SW 1271 (cell line): ENCODE measurements around the gene YARS2.
"Not testable (repeated sequence)": the region's sequence is repeated elsewhere in the genome, so short reads cannot be mapped to it uniquely, and the experiment has no call there.

Experiments used
- DNase-seq, 2 experiments: peaks; one replicate each; lab custom pipeline; 2025; lab: John Stamatoyannopoulos, UW

Gene YARS2

DNA sequence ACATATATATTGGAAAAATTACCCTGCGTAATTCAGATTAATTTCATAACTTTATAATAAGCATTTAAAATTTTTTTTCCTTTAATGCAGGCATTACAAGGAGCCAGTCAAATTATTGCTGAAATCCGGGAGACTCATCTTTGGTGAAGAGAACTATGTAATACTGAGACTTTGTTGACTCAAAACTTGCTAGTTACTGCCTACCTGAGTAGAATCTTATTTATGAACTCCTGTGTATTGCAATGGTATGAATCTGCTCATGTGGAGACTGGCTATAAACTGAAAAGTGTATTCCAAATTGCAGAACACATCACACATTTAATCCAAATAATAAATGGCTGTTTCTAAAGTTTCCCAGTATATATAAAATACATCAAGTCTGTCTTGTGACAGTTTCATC, 12.4 kb downstream of the YARS2 start:
- no peak for DNase-seq

DNA sequence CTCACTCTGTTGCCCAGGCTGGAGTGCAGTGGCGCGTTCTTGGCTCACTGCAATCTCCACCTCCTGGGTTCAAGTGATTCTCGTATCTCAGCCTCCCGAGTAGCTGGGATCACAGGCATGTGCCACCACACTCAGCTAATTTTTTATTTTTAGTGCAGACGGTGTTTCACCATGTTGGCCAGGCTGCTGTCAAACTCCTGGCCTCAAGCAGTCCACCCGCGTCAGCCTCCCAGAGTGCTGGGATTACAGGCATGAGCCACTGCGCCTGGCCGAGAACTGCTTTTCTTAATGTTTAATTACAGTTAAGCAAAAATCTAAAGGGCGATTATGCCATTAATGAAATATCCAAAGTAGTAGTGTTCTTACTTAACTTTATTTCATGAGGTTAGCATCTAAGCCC, 13.6 kb downstream of the YARS2 start:
- no peak for DNase-seq

DNA sequence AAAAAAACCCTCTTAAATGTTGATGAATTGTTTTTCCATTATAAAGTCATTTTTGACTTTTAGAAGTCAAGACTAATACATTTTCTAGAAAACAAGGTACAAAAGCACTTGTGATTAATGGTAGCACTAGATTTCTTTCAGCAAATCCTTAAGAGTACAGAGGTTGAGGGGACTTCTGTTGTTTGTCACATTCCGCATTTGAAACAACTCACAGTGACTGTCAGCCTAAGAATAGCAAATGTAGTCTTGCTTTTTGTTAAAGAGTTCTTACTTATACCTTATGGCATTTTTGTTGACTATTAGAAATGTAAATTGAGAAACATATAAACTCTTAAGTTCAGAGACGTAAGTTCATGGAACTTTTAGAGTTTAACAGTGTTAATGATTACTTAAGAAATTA, 16.4 kb downstream of the YARS2 start:
- DNase-seq = no peak

DNA sequence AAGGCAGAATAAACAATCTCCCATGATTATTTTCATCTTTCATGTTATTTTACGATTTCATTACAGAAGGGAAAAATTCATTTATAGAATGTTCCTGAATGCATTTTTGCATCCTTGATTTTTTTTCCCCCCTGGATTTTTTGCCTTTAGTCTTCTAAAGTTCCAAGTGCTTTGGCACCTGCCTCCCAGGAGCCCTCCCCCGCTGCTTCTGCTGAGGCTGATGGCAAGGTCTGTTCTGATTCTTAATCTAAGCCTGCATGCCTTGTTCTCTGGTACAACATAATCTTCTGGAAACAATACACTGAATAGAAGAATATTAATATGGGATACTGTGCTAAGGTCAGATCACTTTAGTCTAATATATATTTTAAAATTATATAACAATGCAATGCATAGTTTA, 18.0 kb downstream of the YARS2 start:
- no peak for DNase-seq

DNA sequence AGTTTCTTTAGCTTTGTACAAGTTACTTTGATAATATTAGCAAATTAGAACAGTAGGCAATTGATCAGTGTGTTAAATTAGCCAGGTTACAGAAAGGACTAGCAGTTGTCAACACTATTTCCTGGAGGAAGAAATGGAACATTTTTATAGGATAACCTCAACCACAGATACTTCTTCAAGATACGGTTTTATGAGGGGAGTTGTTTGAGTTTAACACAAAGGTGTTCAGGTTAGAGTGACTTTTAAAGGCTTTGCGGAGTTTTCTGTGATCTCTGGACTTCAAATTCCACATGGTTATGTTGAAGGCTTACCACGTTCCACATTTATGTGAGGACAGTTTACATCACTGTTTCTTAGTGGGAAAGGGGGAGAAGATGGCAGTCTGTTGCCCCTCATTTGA, 19.3 kb downstream of the YARS2 start:
- DNase-seq = no peak

DNA sequence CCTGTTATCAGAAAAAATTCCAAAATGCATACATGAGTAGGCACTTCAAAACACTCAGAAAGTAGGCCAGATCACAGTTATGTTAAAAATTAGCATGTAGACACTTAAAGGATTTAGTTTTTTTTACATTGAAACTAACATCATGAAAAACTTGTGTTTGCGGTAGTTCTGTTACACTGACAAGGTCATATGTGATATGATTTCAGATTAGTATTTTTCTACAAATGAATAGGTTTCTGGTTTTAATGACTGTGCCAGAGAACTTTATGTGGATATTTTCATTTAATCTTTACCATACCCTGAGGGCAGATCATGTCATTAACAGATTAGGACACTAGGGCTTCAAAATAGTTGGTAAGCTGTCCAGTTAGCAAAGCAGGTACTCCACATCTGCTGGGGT, 20.7 kb downstream of the YARS2 start:
- DNase-seq = no peak

DNA sequence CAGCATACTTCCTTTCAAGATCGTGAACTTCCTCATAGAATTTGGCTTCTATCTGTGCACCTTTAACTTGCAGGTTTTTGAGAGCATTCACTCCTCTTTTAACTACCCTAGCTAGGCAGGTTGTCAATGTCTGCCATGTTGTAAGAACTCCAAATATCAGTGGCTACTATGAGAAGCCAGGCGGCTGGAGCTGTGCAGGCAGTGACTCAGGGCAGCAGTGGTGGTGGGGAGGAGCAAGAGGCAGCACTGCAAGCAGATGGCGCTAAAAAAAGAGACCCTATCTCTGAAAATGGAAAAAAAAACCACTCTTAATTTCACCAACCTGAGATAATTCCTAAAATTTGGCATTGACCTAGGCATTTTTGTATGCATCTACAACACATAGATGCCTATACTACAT, 28.5 kb downstream of the YARS2 start:
- no peak for DNase-seq

DNA sequence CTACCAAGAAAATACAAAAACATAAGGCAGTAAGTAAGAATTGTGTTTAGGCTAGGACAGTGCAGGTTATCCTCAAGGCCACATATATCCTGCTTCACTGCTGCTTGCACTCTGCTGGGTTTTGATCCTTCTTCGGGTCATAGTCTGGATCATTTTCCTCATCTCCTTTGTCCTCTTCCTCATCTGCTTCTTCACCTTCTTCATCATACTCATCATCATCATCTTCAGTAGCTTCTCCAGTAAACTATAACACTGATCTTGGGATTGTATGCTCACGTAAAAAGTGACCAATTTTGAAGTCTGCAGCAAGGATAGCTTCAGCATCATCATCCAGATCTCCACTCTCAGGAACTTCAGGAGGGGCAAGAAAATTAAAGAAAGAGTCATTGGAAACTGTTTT, 29.4 kb downstream of the YARS2 start:
- no peak for DNase-seq

DNA sequence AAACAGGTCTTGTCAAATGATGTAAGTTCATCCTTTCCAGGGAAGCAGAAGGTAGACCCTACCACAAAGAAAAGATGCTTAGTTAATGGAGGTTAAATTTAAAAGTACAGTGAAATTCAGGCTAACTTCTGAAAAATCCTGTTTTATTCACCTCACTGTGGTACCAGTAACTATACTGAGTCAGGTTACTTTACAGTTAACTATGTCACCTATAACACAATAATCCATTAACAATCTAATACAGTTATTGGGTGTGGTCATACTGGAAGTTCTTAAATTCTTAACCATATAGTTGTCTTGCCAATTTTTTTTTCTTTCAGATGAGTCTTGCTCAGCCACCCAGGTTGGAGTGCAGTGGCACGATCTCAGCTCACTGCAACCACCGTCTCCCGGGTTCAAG, 30.4 kb downstream of the YARS2 start:
- not testable (repeated sequence) for DNase-seq

DNA sequence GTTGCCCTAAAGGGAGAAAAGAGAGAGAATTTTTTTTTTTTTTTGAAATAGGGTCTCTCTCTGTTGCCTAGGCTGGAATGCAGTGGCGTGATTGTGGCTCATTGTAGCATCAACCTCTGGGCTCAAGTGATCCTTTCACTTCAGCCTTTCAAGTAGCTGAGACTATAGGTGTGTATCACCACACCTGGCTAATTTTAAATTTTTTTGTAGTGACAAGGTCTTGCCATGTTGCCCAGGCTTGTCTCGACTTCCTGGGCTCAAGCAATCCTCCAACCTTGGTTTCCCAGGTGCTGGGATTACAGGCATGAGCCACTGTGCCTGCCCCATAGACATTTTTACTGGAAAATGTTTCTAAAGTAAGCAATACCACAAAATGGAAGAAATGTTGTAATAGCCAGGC, 36.8 kb downstream of the YARS2 start:
- DNase-seq = no peak

DNA sequence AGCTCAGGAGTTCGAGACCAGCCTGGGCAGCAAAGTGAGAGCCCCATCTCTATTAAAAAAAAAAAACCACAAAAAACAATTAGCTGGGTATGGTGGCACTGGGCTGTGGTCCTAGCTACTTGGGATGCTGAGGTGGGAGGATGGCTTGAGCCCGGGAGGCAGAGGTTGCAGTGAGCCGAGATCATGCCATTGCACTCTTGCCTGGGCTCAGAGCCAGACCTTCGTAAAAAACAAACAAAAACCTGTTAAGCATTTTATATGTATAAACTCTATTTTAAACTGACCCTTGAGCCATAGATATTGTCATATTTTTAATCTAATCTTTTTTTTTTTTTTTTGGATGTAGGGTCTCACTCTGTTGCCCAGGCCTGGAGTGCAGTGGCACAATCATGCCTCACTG, 40.9 kb downstream of the YARS2 start:
- DNase-seq = no peak

DNA sequence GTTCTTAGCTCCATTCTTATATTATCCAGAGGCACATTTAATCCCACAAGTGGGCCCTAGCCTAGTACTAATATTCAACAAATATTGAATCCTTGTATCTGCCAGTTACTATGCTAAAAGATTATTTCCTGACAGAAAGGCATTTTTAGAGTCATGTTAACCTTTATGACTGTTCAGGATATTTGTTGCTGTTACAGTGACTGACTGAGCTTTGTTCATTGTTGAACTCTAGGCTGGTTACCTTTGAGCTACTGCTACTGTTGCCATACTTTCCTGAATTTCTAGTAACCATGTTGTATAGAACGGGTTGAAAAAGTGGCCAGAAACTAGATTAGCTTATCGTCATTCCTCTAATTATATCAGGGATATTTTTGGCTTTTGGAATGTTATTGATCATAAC, 46.8 kb downstream of the YARS2 start:
- no peak for DNase-seq

DNA sequence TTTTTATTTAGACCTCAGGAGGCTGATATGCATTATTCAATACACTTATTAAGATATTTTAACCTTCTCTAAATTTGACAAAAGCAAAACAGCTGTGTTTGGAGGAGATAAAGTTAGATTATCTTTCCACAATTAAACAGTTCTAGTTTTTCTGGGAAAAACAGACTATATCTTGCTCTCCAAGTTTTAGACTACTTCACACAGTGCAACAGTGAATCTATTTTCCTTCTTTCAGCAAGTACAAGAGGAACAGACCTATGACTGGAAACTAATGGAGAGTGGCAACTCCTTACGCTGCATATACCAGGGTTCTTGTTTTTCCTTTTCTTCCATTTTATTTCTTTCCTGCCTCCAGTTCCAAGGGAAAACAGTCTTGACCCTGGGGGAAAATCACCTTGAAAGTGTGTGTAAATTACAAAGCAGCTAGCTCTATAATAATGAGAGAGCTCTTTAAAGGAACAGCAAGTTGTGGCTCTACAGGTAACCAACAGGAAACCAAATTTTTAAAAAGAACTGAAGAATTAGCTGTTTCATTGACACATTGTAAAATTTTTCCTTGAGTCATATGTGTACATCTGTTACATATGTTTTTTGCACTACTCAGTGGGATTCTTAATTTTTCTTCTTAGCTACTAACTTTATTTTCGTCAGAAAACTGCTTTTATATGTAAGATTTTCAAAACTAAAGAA, 49.2 kb downstream of the YARS2 start:
- DNase-seq = no peak

DNA sequence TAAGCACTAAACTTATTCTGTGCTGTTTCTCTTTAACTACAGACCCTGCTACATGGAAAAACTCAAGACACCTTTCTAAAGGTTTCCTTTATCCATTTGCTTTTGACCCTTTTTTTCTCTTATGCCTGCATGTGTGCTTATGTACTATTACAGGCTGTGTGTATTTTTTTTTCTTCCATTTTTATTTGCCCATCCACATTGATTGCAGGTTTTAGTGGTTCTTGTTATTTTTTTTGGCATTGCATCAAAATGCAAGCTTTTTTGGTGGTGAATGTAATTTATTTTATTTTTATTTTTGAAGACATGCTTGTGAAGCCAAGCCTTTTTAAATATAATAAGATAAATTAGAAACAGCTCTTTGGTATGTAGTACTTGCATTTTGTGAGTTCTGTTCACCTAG, 49.9 kb downstream of the YARS2 start:
- DNase-seq = no peak

DNA sequence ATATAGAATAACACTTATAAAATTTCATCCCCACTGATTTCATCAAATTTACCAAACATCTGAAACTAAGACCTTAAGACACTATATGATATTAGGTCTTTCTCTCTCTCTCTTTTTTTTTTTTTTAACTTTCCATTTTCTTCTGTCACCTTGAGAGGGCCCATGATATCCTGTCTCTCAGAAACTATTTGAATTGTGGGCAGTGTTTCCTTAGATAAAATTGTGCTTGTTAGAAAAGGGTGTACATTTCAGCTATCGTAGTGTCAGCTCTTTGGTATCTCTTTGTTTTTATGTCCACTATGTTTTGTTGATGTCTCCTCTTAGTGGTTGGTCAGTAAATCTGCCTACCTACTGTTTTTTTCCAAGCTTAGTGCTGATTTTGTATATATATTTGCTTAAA, 52.8 kb downstream of the YARS2 start:
- no peak for DNase-seq

DNA sequence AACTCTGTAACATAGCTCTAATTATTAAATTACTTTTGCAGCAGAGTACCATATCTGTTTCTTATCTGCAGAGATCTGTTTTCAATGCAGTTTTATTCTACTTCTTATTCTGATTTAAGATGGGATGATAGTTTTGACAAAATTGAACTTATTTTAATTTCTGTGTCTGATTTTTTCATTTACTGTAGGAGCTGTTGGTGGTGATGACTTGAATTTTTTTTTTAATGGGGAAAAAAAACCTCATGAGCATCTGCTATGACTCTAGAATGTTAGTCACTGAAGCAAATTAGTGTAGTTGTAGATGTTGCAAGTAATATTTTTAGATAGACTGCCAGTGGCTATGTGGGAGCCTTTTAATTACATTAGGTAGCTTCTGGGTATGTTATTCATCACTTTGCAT, 53.2 kb downstream of the YARS2 start:
- no peak for DNase-seq

DNA sequence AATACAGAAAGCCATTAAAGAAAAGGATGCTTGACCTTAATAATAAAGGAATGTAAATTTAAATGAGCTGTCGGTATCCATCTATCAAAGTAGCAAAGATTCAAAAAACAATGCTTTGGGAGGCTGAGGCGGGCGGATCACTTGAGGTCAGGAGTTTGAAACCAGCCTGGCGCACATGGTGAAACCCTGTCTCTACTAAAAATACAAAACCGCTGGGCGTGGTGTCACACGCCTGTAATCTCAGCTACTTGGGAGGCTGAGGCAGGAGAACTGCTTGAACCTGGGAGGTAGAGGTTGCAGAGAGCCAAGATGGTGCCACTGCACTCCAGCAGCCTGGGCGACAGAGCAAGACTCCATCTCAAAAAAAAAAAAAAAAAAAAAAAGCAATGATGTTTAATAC, 56.3 kb downstream of the YARS2 start:
- DNase-seq = not testable (repeated sequence)

DNA sequence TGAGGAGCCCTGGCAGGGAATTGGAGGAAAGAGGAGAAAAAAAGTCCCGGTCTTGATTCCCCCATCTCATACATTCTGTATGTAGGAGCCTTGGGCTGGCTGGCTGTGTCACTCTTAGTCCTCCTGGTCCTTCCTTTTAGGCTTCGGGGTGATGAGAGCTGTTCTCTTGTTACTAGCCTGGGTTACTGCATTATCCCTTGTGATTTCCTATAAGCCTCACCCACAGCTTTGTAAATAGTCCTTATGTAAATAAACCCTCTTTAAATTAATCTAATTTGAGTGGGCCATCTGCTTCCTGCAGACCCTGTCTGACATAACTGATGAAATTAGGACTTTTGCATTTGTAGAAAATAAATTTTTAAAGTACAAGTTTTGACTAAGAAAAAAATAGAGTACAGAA, 57.4 kb downstream of the YARS2 start:
- no peak for DNase-seq

DNA sequence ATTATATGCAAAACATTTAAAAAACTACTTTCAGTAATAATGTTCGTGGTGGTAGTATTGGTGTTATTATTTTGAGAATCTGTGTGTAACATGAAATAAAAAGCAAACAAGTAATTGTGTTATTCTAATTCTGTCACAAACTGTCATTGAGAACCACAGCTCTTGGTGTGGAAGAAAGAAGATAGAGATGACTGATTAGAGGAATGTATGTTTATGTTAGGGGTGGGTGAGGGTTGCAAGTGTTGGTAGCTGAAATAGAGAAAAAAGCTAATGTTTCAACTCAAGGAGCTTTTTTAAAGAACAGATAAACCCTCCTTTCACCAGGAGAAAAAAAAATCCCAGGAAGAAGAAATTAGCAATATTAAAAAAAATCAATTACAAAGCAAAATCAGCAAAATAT, 58.3 kb downstream of the YARS2 start:
- no peak for DNase-seq
